Smooth muscle cell (in vitro differentiated cells): ENCODE data around the gene EHD3. TPM values are rescaled to one million over a fixed set of nuclear protein-coding genes. Genes with fewer than 3 reads are reported as not detected.

ENCODE experiments used
- DNase-seq: peaks from one replicate; lab custom pipeline; 2025; ENCODE audit not compliant: unreplicated experiment; lab: John Stamatoyannopoulos, UW
- H2AFZ ChIP-seq: fragments of 200-600 bp; sonication (generic); 2 replicates; pipeline ENCODE4 v1.6.0; 2016; ENCODE audit warnings: antibody characterized with exemption, low read depth, mild to moderate bottlenecking
- H3F3A ChIP-seq: fragments of 200-600 bp; sonication (generic); 2 replicates; pipeline ENCODE4 v1.6.0; 2017; ENCODE audit warnings: antibody characterized with exemption, low read depth
- H3K27ac ChIP-seq: fragments of 200-600 bp; sonication (generic); 2 replicates; pipeline ENCODE4 v1.5.1; 2016; ENCODE audit warnings: low read depth, mild to moderate bottlenecking
- H3K27me3 ChIP-seq: fragments of 200-600 bp; sonication (generic); 2 replicates; pipeline ENCODE4 v1.6.1; 2016; ENCODE audit warnings: low read depth, mild to moderate bottlenecking
- H3K36me3 ChIP-seq: fragments of 200-600 bp; sonication (generic); 2 replicates; pipeline ENCODE4 v1.5.1; 2016; ENCODE audit warnings: low read depth
- H3K4me1 ChIP-seq: fragments of 200-600 bp; sonication (generic); 2 replicates; pipeline ENCODE4 v1.5.1; 2016; ENCODE audit warnings: low read depth
- H3K4me2 ChIP-seq: fragments of 200-600 bp; sonication (generic); 2 replicates; pipeline ENCODE4 v1.6.0; 2016; ENCODE audit warnings: mild to moderate bottlenecking
- H3K4me3 ChIP-seq: fragments of 200-600 bp; sonication (generic); 2 replicates; pipeline ENCODE4 v1.5.1; 2016; ENCODE audit warnings: mild to moderate bottlenecking
- H3K79me2 ChIP-seq: fragments of 200-600 bp; sonication (generic); 2 replicates; pipeline ENCODE4 v1.6.0; 2016; ENCODE audit warnings: low read depth, mild to moderate bottlenecking
- H3K9ac ChIP-seq: fragments of 200-600 bp; sonication (generic); 2 replicates; pipeline ENCODE4 v1.6.0; 2016; ENCODE audit warnings: low read depth
- H3K9me3 ChIP-seq: fragments of 200-600 bp; sonication (generic); replicated peaks from 2 replicates; pipeline ENCODE4 v1.5.1; 2016; ENCODE audit warnings: low read depth
- H4K20me1 ChIP-seq: fragments of 200-600 bp; sonication (generic); 2 replicates; pipeline ENCODE4 v1.6.0; 2016; ENCODE audit warnings: low read depth
- CTCF ChIP-seq: fragments of 200-600 bp; sonication (generic); IDR thresholded peaks from 2 replicates; pipeline ENCODE4 v1.5.1; 2017; ENCODE audit warnings: borderline replicate concordance, mild to moderate bottlenecking, antibody characterized with exemption; ENCODE audit not compliant: insufficient read depth, poor library complexity, severe bottlenecking
- WGBS: methylation state at CpG from one replicate; pipeline ENCODE4 v1.1.7; 2016; ENCODE audit warnings: low lambda C conversion rate; 5-methylcytosine and 5-hydroxymethylcytosine counted together
- polyA plus RNA-seq: library from polyadenylated mRNA; unstranded; fragments of >200 nt; fragmentation: Nextera tagmentation; extraction: Ambion mirVana; gene quantifications from 2 replicates; pipeline ENCODE4 v1.2.1, GENCODE V29; 2016
- total RNA-seq: library from RNA; depleted of rRNA; stranded (reverse); fragments of >200 nt; gene quantifications from 2 replicates; pipeline ENCODE4 v1.2.3, GENCODE V29; 2014

EHD3 gene
- total and polyA plus RNA-seq, 2 experiments from 2014 or later, result 13.8 to 15.5 TPM

- 97% methylated on average over 5 of the region's 5 CpGs for WGBS
- H3K36me3 ChIP-seq, result no peaks in the 10 kb centered on the region
- H3K27me3 ChIP-seq, result no peaks in the 10 kb centered on the region
- H2AFZ ChIP-seq, result no peak overlapping the region
- H3K9me3 ChIP-seq, result no peaks in the 10 kb centered on the region
- no peak overlapping the region for H3K4me3 ChIP-seq
- no peak overlapping the region for H3K4me2 ChIP-seq
- no peak for TF ChIP-seq CTCF
- peaks cover 54% of the 10 kb centered on the region for H4K20me1 ChIP-seq
- DNase-seq, result no peak
- no peak overlapping the region for H3K27ac ChIP-seq
- H3K9ac ChIP-seq, result no peak overlapping the region
- H3F3A ChIP-seq, result no peaks in the 10 kb centered on the region
- H3K79me2 ChIP-seq, result peaks cover 2% of the 10 kb centered on the region
- no peaks in the 10 kb centered on the region for H3K4me1 ChIP-seq
These were observed 9.1 kb downstream of the EHD3 start for GRCh38 chr2:31243053-31243452.

GRCh38 chr2:31244101-31244500 is 10.1 kb downstream of the EHD3 start:
- peaks cover 44% of the 10 kb centered on the region for H4K20me1 ChIP-seq
- H3K27me3 ChIP-seq, result no peaks in the 10 kb centered on the region
- no peak overlapping the region for H3K4me3 ChIP-seq
- no peak overlapping the region for H3K9ac ChIP-seq
- 96% methylated on average over 10 of the region's 10 CpGs for WGBS
- no peak for DNase-seq
- H3K9me3 ChIP-seq, result no peaks in the 10 kb centered on the region
- H3K27ac ChIP-seq, result no peak overlapping the region
- no peaks in the 10 kb centered on the region for H3K4me1 ChIP-seq
- no peaks in the 10 kb centered on the region for H3K36me3 ChIP-seq
- no peaks in the 10 kb centered on the region for H3F3A ChIP-seq
- no peak overlapping the region for H3K4me2 ChIP-seq
- no peak for TF ChIP-seq CTCF
- no peak overlapping the region for H2AFZ ChIP-seq
- H3K79me2 ChIP-seq, result no peaks in the 10 kb centered on the region

DNA sequence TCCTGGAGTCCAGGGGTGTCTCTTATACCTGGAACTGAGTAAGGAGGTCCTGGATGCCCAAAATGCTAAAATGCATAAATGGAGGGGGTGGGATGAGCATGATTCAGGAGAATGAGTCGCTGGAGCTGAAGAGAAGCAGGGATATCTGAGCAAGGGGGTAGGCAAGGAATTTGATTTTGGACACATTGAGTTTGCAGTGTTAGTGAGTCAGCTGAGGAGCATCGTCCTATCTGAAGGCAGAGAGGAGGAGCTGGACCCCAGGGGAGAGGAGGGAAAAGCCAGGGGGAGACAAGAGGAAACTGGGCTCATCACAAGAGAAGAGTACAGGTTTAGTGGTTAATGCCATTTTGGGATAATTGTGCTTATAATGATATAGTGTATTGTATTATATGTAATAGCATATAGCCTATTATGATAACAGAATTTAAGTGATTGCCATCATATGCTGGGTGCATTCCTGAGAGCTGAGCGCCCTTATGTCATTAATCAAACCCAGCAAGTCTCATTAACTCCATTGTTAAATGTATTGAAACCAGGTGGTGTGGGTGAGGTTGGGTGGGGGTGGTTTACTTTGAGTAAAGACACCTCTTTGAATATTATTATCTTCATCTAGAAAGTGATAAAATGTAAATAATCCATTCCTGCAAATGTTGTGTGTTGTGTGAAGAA is 12.4 kb downstream of the EHD3 start:
- no peak overlapping the region for H3K27ac ChIP-seq
- no peaks in the 10 kb centered on the region for H3K79me2 ChIP-seq
- TF ChIP-seq CTCF, result no peak
- H3F3A ChIP-seq, result no peaks in the 10 kb centered on the region
- H3K4me1 ChIP-seq, result no peaks in the 10 kb centered on the region
- no peak overlapping the region for H3K9ac ChIP-seq
- no peak overlapping the region for H3K4me2 ChIP-seq
- H3K36me3 ChIP-seq, result no peaks in the 10 kb centered on the region
- no peak for DNase-seq
- H2AFZ ChIP-seq, result no peak overlapping the region
- whole genome bisulfite sequencing, result 95% methylated on average over 3 of the region's 3 CpGs
- H3K27me3 ChIP-seq, result no peaks in the 10 kb centered on the region
- H4K20me1 ChIP-seq, result peaks cover 25% of the 10 kb centered on the region
- H3K4me3 ChIP-seq, result no peak overlapping the region
- no peaks in the 10 kb centered on the region for H3K9me3 ChIP-seq

- 75% methylated on average over 5 of the region's 5 CpGs for WGBS
- TF ChIP-seq CTCF, result no peak
These were observed 13.8 kb downstream of the EHD3 start for GRCh38 chr2:31247711-31248110.

More at GRCh38 chr2:31247711-31248110, 13.8 kb downstream of the EHD3 start:
- H3K9me3 ChIP-seq, result no peaks in the 10 kb centered on the region
- H3K79me2 ChIP-seq, result no peaks in the 10 kb centered on the region
- no peaks in the 10 kb centered on the region for H3K27me3 ChIP-seq
- no peaks in the 10 kb centered on the region for H3F3A ChIP-seq
- H3K4me3 ChIP-seq, result no peak overlapping the region
- no peak overlapping the region for H3K9ac ChIP-seq
- no peak overlapping the region for H2AFZ ChIP-seq
- no peaks in the 10 kb centered on the region for H3K4me1 ChIP-seq
- H3K27ac ChIP-seq, result no peak overlapping the region
- no peaks in the 10 kb centered on the region for H3K36me3 ChIP-seq
- peaks cover 26% of the 10 kb centered on the region for H4K20me1 ChIP-seq
- H3K4me2 ChIP-seq, result no peak overlapping the region
- DNase-seq, result no peak
